HG02973 (cell line): ENCODE measurements around the gene FLT1.

Experiments used
- ATAC-seq: cut with Tn5 transposase; IDR thresholded peaks from one replicate; pipeline ENCODE4 v1.9.1; 2021; ENCODE audit warnings: moderate library complexity; ENCODE audit not compliant: unreplicated experiment

The FLT1 gene

DNA sequence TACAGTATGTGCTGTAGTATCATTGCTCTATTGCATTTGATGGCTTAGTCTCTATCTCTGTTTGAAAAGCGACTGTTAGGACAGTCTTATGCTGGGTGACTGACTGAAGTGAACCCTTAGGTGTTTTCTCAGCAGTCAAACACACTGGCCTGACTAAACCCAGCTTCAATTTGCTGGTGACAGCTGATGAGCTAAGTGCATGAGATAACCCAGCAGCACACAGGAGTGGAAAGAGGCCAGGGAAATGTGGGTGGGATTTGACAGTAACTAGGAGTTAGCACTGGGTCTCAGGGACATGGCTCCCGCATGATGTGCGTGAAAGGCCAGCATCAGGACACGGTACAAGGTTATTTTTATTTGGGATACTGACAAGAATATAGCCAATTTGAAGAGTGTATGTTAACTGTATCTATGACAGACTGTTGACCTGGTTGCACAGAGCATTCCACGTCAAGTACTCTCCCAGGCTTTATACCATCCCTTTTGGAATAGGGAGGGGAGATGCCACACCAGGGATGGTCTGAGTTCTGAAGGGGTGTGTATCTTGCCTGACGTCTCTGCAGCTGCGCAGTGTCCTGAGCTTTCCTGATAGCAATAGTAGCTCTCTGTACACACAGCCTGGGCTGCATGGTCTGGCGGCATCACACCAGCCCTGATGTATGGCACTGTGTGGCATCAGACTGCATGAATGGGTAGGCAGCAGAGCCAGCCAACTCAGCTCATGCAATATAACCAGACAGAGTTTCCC, 144.8 kb downstream of the FLT1 start:
- ATAC-seq, result no peak

DNA sequence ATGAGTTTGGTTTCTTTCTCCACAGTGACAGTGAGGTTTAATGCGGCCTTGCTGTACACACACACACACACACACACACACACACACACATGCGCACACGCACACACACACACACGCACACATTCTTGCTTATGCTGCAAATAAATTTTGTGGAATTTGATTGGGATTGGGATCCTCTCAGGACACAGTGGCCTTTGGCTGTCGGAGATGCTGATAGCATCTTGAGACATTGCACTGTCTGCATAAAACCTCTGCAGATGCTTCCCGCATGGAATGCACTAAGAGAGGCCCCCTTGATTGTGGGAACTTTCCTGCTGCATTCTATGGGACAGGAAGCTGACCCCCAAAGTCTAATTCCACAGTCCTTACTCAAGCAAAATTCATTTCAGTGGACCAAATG, 145.6 kb downstream of the FLT1 start:
- ATAC-seq, result no peak

DNA sequence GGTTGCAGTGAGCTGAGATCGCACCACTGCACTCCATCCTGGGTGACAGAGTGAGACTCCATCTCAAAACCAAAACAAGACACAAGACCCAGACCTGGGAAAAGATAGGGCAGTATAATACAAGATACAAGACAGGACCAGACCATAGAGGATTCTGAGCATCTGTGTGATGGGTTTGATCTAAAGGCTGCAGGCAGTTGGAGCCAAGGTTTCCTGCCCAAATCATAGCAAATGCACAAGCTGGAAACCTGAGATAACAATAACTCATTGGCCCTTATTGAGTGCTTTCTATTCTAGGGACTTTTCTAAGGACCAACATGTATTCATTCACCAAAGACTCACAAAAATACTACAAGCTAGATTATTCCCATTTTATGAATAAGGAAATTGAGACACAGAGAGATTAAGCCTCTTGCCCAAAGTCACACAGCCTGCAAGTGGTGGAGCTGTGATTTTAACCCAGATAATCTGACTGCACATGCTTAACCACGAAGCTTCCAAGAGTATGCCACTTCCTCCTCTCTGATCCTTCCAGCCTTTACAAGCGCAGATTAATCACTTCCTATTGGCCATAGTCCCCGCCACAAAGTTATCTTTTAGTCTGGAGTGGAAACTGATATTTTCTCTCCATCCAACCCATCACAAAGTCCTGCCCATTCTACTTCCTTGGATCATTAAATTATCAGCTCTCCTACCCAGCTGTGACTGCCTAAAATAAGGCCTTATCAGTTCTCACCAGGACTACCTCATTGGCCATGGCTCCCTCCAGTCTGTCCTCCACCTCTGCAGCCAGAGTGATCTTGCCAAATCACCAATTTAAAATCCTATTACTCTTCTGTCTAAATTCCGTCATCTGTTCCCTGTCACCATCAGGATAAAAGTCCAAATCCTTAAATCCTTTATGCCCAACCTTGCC, 147.2 kb downstream of the FLT1 start:
- ATAC-seq, result no peak

DNA sequence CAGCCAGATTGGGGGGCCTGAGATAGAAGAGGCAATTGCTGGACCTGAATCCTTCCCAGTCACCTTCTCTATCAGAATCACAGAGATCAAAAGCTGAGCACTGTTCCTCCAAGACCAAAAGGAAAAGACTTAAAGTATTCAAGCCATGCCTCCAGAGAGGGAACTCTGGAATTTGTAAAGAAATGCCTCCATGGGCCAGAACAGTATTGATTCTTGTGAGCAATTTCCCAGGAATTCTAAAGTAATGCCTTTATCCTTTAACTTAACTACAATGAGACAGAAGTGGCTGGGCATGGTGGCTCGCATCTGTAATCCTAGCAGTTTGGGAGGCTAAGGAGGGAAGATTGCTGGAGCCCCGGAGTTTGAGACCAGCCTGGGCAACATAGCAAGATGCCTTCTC, 148.8 kb downstream of the FLT1 start:
- ATAC-seq, result no peak

DNA sequence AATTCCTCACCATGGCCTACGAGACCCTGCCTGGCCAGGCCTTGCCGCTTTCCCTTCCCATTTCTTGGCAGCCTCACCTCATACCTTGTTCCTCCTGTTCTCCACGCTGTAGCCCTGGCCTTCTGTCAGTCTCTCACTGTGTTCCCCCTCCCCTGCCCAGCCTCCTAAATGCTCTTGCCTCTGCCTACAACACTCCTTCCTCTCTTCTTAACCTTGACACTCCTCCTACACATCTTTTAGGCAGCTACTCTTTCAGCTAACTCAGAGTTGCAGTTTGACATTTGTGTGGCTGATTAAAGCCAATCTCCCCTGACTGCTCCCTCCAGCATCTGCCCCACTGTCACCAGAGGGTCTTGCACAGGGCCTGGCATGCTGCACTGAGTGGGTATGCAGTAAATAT, 150.8 kb downstream of the FLT1 start:
- ATAC-seq, result no peak

DNA sequence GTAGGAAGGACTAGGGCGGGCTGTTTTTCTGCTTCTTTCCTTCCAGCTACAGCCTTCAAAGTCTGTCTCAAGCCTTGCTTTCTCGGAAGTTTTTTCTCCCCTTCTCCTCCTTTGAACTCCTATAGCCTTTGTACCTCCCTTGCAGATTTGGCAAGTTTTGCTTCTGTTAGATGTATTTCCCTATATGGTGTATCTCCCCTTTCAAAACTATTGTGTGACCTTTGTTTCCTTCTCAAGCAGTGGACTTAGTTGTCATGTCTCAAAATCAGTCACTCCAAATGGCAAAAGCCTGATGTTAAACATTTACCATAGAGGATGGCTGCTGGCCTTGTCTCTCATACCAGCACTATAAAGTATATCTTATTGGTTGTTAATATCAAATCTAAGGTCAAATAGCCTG, 152.7 kb downstream of the FLT1 start:
- no peak for ATAC-seq

DNA sequence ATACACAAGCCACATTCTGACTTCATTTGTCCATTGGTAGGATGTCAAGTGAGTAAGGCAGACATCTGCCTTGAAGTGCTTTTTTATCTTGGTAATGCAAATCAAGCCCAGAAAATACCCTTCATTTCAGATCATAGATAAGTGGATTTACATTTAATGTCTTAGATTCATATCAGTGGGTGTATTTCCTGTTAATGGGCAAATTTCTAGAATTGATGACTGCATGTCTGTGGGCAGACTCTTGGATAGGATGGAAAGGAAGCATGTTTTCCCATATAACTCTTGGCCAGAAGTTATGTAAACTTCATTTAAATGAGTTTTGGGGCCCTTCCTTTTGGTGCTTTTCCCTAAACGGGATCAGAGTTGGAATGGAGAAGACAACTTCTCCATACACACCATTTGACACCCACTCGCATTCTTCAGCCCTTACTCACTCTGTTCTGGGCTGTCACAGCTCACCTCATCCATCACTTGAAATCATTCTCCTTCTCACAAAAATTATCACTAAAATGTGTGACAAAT, 154.6 kb downstream of the FLT1 start:
- ATAC-seq, result no peak

DNA sequence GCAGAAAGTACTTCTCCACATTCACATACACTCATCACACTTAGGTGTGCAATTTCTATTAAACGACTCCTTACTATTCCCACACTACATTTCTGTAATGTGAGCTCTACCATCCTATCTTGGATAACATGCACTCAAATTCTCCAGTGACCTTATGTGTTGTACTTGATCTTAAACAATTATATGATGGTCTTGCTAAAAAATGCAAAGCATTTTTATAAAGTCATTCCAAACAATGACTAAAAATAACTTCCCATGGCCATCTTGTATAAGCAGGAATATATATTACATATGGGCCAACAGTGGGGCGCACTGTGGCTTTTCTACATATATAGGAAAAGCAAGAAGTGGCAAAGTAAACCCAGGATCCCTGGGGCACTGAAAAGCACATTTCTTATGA, 155.5 kb downstream of the FLT1 start:
- no peak for ATAC-seq

DNA sequence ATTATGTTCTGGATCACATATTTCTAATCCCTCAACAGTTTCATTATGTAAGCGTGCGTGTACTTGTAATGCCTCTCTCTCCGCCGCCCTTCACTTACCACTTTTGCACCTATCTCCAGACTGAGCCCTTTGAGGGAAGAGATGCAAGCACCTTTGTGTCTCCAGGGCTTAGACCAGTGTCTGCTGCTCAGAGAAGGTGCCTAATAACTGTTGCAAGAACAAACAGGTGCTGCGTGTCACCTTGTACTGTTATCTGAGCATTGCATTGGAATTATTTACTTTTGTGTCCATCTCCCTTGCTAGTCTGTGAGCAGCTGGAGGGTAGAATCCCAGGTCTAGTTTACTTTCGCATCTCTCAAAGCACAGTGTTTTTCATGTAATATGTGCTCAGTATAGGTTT, 156.2 kb downstream of the FLT1 start:
- no peak for ATAC-seq

DNA sequence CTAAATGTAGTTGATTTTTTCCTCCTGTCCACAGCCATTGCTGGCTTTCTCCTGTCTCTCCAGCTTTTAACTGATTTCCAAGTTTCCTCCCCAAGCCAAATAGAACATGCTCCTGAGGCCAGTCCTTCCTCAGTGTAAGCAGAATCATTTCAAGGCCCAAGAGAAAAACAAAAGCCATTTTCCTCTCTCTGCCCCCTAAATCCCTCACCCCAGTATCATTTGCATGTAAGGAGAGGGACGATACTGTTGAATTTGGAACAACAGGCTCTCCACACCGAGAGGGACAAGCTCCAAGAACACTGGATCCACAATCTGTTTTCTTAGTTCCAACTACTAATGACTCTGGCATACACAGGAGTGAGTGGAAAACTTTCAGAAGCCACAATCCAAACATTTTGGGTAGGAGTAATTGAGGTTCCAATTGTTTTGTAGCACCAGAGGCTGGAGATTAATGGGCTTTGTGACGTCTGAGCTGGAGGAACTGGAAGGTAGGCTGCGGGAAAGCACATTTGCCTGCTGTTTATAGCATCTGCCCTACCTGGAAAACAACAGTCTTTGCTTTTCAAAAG, 156.8 kb downstream of the FLT1 start:
- no peak for ATAC-seq

DNA sequence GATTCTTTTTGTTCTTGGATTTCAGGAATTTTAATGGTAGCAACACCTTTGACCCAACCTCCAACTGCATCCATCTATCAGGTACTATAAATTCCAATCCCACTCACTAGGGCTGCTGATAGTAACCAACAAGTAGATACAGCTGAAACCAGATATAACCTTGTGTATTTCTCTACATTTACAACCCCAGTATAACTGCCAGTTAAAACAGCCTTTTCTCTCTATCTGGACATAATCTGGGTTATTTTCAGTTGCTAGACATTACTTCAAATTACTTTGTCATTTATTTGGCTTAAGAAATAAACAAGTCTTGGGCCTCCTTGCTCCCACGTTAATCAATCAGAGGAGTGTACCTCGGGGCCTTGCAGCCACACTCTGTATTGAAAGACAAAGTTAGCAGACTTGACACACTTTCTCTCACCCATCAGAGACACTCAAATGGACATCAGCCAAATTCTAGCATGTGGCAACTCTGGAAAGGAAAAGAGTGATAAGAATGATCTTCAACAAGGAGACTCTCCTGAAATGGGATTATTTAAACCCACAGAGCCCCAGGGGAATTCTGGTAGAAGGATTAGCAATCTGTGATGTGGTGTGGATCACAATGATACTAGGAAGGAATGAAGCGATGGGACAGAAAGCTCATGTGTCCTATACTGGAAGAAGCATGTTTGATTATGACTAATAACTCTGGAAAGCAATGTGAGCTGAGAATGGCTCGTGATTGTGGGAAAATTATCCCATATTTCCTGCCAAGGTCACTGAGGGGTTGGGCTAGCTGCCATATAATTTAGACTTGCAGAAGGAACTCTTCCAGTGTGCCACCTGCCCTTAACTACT, 157.5 kb downstream of the FLT1 start:
- ATAC-seq, result no peak

DNA sequence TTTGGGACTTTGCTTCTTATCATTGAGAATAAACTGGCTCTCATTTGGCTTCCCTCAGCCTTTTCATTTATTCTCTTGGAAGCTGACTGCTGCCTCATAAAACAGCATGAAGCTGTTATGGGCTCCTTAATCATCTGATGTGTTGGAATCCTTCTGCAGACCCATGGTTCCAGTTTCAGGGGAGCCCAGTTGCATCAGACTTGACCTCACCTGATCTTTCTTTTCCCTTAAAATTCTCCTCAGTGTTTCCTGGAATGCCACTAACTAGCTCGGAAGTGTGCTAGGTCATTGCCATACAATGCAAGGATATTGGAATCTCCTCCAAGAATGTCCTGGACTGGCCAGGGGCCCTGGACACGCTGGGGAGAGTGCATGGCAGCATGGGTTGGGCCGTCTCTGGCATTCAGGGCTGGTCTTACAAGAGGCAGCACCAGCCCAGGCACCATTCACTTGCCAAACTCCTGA, 158.7 kb downstream of the FLT1 start:
- no peak for ATAC-seq

DNA sequence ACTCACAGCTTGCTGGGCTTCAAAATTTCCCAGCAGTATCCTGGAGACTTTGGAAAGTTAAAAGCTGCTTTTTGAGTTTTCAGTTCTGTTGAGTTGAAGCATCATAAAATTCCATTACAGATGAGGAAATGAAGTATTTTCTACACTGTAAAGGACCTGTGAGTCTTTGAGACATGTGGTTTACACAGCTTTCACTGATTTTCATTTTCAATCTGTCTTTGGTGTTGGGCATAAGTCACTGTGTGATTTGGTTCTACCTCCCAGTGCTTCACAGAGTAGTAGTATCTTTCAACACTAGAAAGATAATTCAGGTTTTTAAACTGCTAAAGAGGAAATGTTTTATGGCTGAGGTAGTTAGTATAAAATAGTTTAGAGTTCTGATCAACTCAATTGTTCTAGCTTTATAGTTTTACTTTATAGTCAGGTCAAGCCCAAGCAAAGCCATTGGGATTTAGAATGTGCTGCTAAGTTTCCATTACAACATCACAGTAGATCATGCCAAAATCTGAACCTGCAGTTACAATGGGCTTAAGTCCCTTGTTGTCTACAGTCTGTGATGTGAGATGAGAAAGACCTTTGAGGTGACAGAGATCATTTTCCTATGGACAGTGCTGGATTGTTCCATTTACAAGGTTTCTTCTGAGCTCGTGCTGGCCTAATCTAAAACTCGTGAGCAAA, 161.6 kb downstream of the FLT1 start:
- no peak for ATAC-seq

DNA sequence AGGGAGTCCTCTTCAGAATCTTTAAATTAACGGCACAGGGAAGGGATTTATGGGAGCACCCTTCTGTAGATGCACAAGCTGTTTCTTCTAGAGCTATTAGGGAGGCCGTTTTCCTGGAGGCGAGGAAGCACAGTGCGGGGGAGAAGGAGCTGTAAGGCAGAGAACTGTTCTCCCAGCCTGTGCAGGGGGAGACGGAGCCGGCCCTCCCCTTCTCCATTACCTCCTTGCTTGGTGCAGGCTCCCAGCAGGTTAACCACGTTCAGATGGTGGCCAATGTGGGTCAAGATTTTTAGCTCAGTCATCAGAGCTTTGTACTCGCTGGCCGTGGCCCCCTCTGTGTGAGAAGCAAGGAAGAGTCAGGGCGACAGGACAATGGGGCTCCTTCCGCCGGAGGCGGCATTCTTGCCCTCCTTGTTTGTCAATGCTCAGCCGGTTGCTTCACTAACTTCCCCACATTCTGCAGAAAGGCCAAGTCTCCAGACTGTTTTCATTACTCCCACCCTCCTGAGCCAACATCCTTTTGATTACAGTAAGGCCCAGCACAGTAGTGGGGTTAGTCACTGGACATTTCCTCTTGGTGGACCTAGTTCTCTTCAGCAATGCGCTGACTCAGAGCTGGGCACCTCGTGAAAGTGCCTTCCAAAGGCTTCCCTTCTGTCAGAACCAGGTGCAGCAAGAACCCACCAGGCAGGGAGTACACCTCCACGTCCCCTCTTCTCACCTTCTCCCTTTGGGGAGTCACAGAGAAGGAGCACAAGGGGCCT, 165.4 kb downstream of the FLT1 start:
- no peak for ATAC-seq

DNA sequence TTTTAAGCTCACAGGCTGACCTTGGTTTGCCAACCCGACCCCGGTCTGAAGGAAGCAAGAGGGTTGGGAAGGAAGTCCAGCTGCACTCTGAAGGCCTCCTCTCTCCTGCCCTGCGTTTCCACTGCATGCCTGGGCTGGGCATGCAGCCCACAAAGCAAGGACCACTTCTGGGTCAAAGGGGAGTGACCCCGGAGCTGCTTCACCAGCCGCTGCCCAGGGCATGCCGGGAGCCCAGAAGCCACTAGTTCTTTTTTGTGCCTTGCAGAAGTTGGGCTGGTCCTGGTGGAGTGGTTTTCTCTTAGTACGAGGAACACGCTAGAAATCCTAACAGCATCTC, 166.7 kb downstream of the FLT1 start:
- no peak for ATAC-seq

DNA sequence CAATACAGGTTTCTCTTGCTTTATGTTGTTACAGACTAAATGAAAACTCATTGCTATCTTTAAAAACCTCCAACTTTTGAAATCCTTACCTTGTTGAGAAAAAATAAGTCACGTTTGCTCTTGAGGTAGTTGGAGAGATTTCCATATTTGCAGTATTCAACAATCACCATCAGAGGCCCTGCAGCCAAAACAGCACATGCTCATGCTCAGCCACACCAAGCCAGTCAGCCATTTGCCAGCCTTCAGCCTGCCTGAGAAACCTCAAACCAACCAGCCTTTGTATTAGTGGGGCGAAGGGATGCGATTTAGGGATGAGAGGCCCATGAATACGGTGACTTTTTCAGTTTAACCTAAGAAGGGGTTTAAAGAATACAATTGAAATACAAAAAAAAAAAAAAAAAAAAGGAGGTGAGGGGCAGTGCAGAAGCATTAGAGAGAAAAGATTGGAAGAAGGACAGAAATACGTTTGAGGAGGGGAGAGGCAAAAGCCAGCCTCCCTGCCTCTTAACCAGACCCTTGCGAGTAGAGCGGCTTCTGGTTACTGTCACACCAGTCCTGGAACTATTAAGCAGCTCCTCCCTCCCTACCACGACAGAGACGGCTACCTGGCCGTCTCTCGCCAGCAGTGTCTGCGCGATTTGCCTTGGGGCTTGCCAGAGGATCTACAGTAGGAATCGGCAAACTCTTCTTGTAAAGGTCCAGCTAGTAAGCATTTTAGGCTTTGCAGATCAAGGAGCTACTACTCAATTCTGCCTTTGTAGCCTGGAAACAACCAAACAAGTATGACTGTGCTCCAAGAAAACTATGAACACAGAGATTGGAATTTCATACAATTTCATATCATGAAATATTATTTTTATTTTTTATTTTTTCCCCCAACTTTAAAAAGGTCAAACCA, 167.3 kb downstream of the FLT1 start:
- no peak for ATAC-seq

DNA sequence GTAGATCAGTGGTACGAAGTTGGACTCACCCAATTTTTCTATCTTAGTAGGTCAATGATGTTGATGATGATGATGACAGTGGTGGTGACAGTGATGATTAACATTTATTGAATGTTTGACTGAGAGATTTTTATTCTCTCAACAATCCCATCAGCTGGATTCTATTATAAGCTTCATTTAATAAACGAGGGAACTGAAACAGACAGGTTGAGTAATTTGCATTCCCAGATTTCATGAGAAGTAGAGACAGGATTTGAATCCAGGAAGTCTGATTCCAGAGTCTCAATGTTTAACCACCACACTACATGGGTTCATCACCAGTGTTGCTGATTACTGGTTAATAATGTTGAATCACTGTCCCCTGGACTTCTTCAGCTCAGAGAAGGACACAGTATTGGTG, 168.9 kb downstream of the FLT1 start:
- ATAC-seq, result no peak

DNA sequence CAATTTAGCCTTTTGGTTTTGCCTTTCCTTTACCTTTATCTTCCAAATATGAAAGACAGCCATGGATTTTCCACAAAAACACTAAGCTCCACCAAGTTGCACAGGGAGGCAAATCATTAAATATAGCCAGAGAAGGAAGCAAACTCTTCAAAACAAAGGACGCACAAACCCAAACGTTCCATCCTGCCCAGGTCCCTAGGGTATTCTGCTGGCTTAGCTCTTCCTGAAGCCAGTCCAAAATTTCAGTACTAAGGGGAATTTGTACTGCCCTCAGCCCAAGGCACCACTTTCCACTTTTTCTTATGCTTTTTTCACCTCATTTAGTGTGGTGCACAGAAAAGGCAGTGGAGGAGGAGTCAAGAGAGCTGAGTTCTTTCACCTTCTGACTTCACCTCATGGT, 169.9 kb downstream of the FLT1 start:
- ATAC-seq, result no peak
